ENCODE results near the gene ASCC2. TPM values are rescaled to one million over a fixed set of nuclear protein-coding genes. Genes with fewer than 3 reads are reported as not detected.
"Not testable (repeated sequence)": the region's sequence is repeated elsewhere in the genome, so short reads cannot be mapped to it uniquely, and the experiment has no call there.

Gene ASCC2
- total and polyA plus RNA-seq, 2 of the 4 experiments (the other 2 are of a cell fraction), result 40.0 to 62.2 TPM

GRCh38 chr22:29754658-29755395 is 83.2 kb downstream of the ASCC2 start:
- H4K8ac ChIP-seq (ENCODE audit: low read depth in 2 of 2, low read length in 2 of 2); H3K4ac ChIP-seq (ENCODE audit: low read depth, low read length); H2AFZ ChIP-seq (replicated peaks; ENCODE audit: low read length, poor library complexity); H3K36me3 ChIP-seq (ENCODE audit: control insufficient read depth, insufficient read depth, low read length); H3K14ac ChIP-seq (replicated peaks; ENCODE audit: low read depth, low read length); intact Hi-C loops (cut with micrococcal nuclease); H2BK5ac ChIP-seq (ENCODE audit: low read depth, low read length, poor library complexity, severe bottlenecking); POLR2A ChIA-PET (ENCODE audit: unreplicated experiment); H2BK20ac ChIP-seq (ENCODE audit: low read depth, low read length); H3K4me3 ChIP-seq (ENCODE audit: insufficient read depth, low read depth, low read length); H3K18ac ChIP-seq (ENCODE audit: low read depth, low read length); ATAC-seq (ENCODE audit: low read depth); H2AK5ac ChIP-seq (ENCODE audit: low read depth, low read length); H4K20me1 ChIP-seq (ENCODE audit: insufficient read depth, low read length); H3K23ac ChIP-seq (ENCODE audit: low read depth, low read length); in situ Hi-C loops (cut with MboI; ENCODE audit: low sequenced_read_pairs); H3K27me3 ChIP-seq (ENCODE audit: control insufficient read depth, insufficient read depth, low read length); H2BK15ac ChIP-seq (ENCODE audit: low read depth, low read length); H4K5ac ChIP-seq (ENCODE audit: low read depth, low read length); H3K4me1 ChIP-seq (ENCODE audit: control insufficient read depth, insufficient read depth, low read length); H2AK9ac ChIP-seq (replicated peaks; ENCODE audit: low read depth, low read length, poor library complexity); H3K4me2 ChIP-seq (ENCODE audit: low read depth, low read length); H3K27ac ChIP-seq (ENCODE audit: insufficient read depth, low read length); H2BK120ac ChIP-seq (ENCODE audit: low read depth, low read length); H3K9me3 ChIP-seq (ENCODE audit: control insufficient read depth, insufficient read depth, low read length); CTCF ChIA-PET; H3K56ac ChIP-seq (ENCODE audit: extremely low read depth, insufficient read depth, low read length); H3K9ac ChIP-seq (ENCODE audit: low read depth, low read length); DNase-seq; BruUV-seq (replicated peaks); H4K91ac ChIP-seq (ENCODE audit: insufficient read depth, low read depth, low read length); dilution Hi-C loops (cut with HindIII; ENCODE audit: low sequenced_read_pairs, unreplicated experiment): not testable (repeated sequence)
- 83% methylated on average over 1 of the region's 11 CpGs; no CpG with 5 or more reads in 1 of the 2 experiments for WGBS, 2 experiments (ENCODE audit: extremely low coverage in 2 of 2, insufficient read length in 1 of 2)
- H3K79me1 ChIP-seq (ENCODE audit: low read depth in 1 of 2, low read length in 2 of 2), result peaks cover 13 to 22% of the 10 kb centered on the region in 2 experiments; a peak in 3 of 4 replicates
- H3K9me1 ChIP-seq (ENCODE audit: insufficient read depth, low read length), result peaks cover 10% of the 10 kb centered on the region; the same call in 1 of the 2 replicates

Data from IMR-90 (cell line).